MM.1S (cell line): ENCODE measurements around the gene LACRT.

ENCODE experiments used
- CTCF ChIP-seq: fragments of 300-600 bp; sonication (generic); IDR thresholded peaks from 2 replicates; pipeline ENCODE4 v1.5.1; 2016; ENCODE audit warnings: antibody characterized with exemption, low read length, mixed read lengths
- EZH2phosphoT487 ChIP-seq: fragments of 300-600 bp; sonication (generic); IDR thresholded peaks from 2 replicates; pipeline ENCODE4 v1.6.1; 2018; ENCODE audit warnings: antibody characterized with exemption, low read length

- TF ChIP-seq CTCF (no peak), EZH2phosphoT487 (no peak)
These were observed 27.3 kb upstream of the LACRT start for GRCh38 chr12:54662026-54662425.
